GM12878 (cell line): ENCODE data around the gene SCN3B. TPM values are rescaled to one million over a fixed set of nuclear protein-coding genes. Genes with fewer than 3 reads are reported as not detected.

Experiments used
- ATAC-seq: fragments of 200-7000 bp; cut with Tn5 transposase; 3 replicates; pipeline ENCODE4 v1.9.1; 2020; ENCODE audit warnings: mild to moderate bottlenecking, moderate library complexity
- BruUV-seq: library from RNA; stranded (reverse); fragments of 400-500 nt; replicated peaks from 2 replicates; lab custom pipeline; 2021; lab: Mats Ljungman, UMichigan
- CTCF ChIA-PET: fragments of 300-600 bp; sonication (Branson Sonifier 250); formaldehyde crosslinking; extraction: SDS; loops from one replicate; lab custom pipeline; 2021; ENCODE audit warnings: inconsistent platforms; lab: Yijun Ruan, JAX
- POLR2A ChIA-PET: fragments of 350-600 bp; formaldehyde crosslinking; extraction: SDS; loops from one replicate; lab custom pipeline; 2021; ENCODE audit warnings: inconsistent platforms; lab: Charles Lee
- RAD21 ChIA-PET: fragments of 300-600 bp; sonication (Branson Sonifier 250); formaldehyde crosslinking; loops from one replicate; lab custom pipeline; 2023; ENCODE audit warnings: antibody characterized with exemption; ENCODE audit not compliant: unreplicated experiment; lab: Charles Lee
- SMC1A ChIA-PET: fragments of 300-600 bp; sonication (Branson Sonifier 250); formaldehyde crosslinking; loops from one replicate; lab custom pipeline; 2023; ENCODE audit not compliant: unreplicated experiment, uncharacterized antibody; lab: Charles Lee
- DNase-seq: peaks from one replicate; pipeline ENCODE4 v3.0.0-alpha.2; 2011; ENCODE audit warnings: low read depth, low spot score
- FAIRE-seq: peaks from 3 replicates; lab custom pipeline; 2011; peaks lifted over from hg19 to GRCh38; lab: Jason Lieb, UNC
- H2AFZ ChIP-seq: 2 replicates; pipeline ENCODE4 v1.6.0; 2011; ENCODE audit warnings: low read depth, low read length, control low read depth; ENCODE audit not compliant: control insufficient read depth
- H3K27ac ChIP-seq: 2 replicates; pipeline ENCODE4 v1.5.1; 2011; ENCODE audit warnings: control low read depth; ENCODE audit not compliant: control insufficient read depth, insufficient read depth
- H3K27me3 ChIP-seq, 2 experiments: replicated peaks in 1 of 2; 2 replicates each; pipeline versions ENCODE4 v1.6.0 to v1.6.1; 2011; ENCODE audit warnings: low read length in 1 of 2; ENCODE audit not compliant: control insufficient read depth in 2 of 2, insufficient read depth in 2 of 2
- H3K36me3 ChIP-seq, 2 experiments: 2 replicates each; pipeline ENCODE4 v1.5.1; 2011; ENCODE audit warnings: low read length in 1 of 2; ENCODE audit not compliant: control insufficient read depth in 2 of 2, insufficient read depth in 2 of 2
- H3K4me1 ChIP-seq: 2 replicates; pipeline ENCODE4 v1.6.1; 2011; ENCODE audit warnings: mild to moderate bottlenecking, low read length, moderate library complexity, mixed read lengths; ENCODE audit not compliant: control insufficient read depth, insufficient read depth
- H3K4me2 ChIP-seq: 2 replicates; pipeline ENCODE4 v1.6.0; 2011; ENCODE audit warnings: control low read depth; ENCODE audit not compliant: control insufficient read depth, insufficient read depth
- H3K4me3 ChIP-seq: fragments of 200-600 bp; sonication (generic); 2 replicates; pipeline ENCODE4 v1.5.1; 2016
- H3K79me2 ChIP-seq: 2 replicates; pipeline ENCODE4 v1.6.0; 2011; ENCODE audit warnings: low read length; ENCODE audit not compliant: control insufficient read depth, insufficient read depth
- H3K9ac ChIP-seq: 2 replicates; pipeline ENCODE4 v1.8.0; 2011; ENCODE audit warnings: low read length, control low read depth, mixed read lengths; ENCODE audit not compliant: control insufficient read depth, insufficient read depth
- H3K9me3 ChIP-seq: replicated peaks from 3 replicates; pipeline ENCODE4 v1.5.1; 2011; ENCODE audit warnings: mild to moderate bottlenecking, low read length; ENCODE audit not compliant: control insufficient read depth, insufficient read depth
- H4K20me1 ChIP-seq: 2 replicates; pipeline ENCODE4 v1.6.0; 2011; ENCODE audit not compliant: control insufficient read depth, insufficient read depth
- ATF7 ChIP-seq: fragments of 450-650 bp; IDR thresholded peaks from 2 replicates; pipeline ENCODE4 v1.6.1; 2016; ENCODE audit warnings: low read depth, mild to moderate bottlenecking
- BCL11A ChIP-seq: IDR thresholded peaks from 2 replicates; pipeline ENCODE4 v1.6.1; 2011; ENCODE audit warnings: low read depth, low read length
- BRCA1 ChIP-seq: IDR thresholded peaks from 2 replicates; pipeline ENCODE4 v1.6.1; 2011; ENCODE audit warnings: low read depth, low read length, improper control_type of control experiment
- CBX3 ChIP-seq: fragments of 200-600 bp; sonication (generic); IDR thresholded peaks from 2 replicates; pipeline ENCODE4 v1.6.1; 2016; ENCODE audit warnings: low read depth, borderline replicate concordance
- CHD2 ChIP-seq: IDR thresholded peaks from 2 replicates; pipeline ENCODE4 v1.6.1; 2011; ENCODE audit warnings: low read depth, low read length, improper control_type of control experiment, borderline replicate concordance
- ETV6 ChIP-seq, 2 experiments: fragments of 450-650 bp in 1 of 2; IDR thresholded peaks in 1 of 2; conservative IDR thresholded peaks in 1 of 2; 2 replicates each; pipeline ENCODE4 v1.6.1; 2014; ENCODE audit warnings: antibody characterized with exemption in 1 of 2, borderline replicate concordance in 1 of 2, low read depth in 1 of 2, mild to moderate bottlenecking in 1 of 2, moderate library complexity in 1 of 2
- FOXM1 ChIP-seq: IDR thresholded peaks from 2 replicates; pipeline ENCODE4 v1.6.1; 2012; ENCODE audit warnings: low read depth, mild to moderate bottlenecking, inconsistent platforms, low read length, moderate library complexity
- MEF2A ChIP-seq: IDR thresholded peaks from 2 replicates; pipeline ENCODE4 v1.6.1; 2011; ENCODE audit warnings: low read depth, mild to moderate bottlenecking, low read length, moderate library complexity; ENCODE audit not compliant: insufficient read depth
- MEF2B ChIP-seq: fragments of 450-650 bp; IDR thresholded peaks from 2 replicates; pipeline ENCODE4 v1.6.1; 2018; ENCODE audit warnings: mild to moderate bottlenecking, moderate library complexity; ENCODE audit not compliant: partially characterized antibody, poor library complexity, severe bottlenecking
- MTA2 ChIP-seq: fragments of 450-650 bp; IDR thresholded peaks from 2 replicates; pipeline ENCODE4 v1.6.1; 2016; ENCODE audit warnings: low read depth, mild to moderate bottlenecking, moderate library complexity
- NR2F1 ChIP-seq: fragments of 450-650 bp; conservative IDR thresholded peaks from 2 replicates; pipeline ENCODE4 v1.6.1; 2017; ENCODE audit warnings: mild to moderate bottlenecking
- NRF1 ChIP-seq: conservative IDR thresholded peaks from 2 replicates; pipeline ENCODE4 v1.6.1; 2011; ENCODE audit warnings: mild to moderate bottlenecking, low read depth, low read length, improper control_type of control experiment
- RAD51 ChIP-seq: fragments of 450-650 bp; IDR thresholded peaks from 2 replicates; pipeline ENCODE4 v1.6.1; 2016; ENCODE audit warnings: moderate library complexity, mild to moderate bottlenecking, inconsistent platforms
- RB1 ChIP-seq: fragments of 450-650 bp; formaldehyde crosslinking; IDR thresholded peaks from 2 replicates; pipeline ENCODE4 v1.6.1; 2017; ENCODE audit warnings: mild to moderate bottlenecking, borderline replicate concordance
- RELA ChIP-seq: fragments of 450-650 bp; IDR thresholded peaks from 2 replicates; pipeline ENCODE4 v1.8.0; 2014; ENCODE audit warnings: borderline replicate concordance; ENCODE audit not compliant: partially characterized antibody
- SMAD1 ChIP-seq: fragments of 450-650 bp; IDR thresholded peaks from 2 replicates; pipeline ENCODE4 v1.6.1; 2018; ENCODE audit warnings: mild to moderate bottlenecking, low read depth; ENCODE audit not compliant: partially characterized antibody
- SMARCA5 ChIP-seq: fragments of 450-650 bp; IDR thresholded peaks from 2 replicates; pipeline ENCODE4 v1.6.1; 2017; ENCODE audit warnings: mild to moderate bottlenecking
- SREBF1 ChIP-seq: IDR thresholded peaks from 2 replicates; pipeline ENCODE4 v1.6.1; 2012; ENCODE audit warnings: mild to moderate bottlenecking, low read length
- ZNF217 ChIP-seq: fragments of 450-650 bp; IDR thresholded peaks from 2 replicates; pipeline ENCODE4 v1.6.1; 2017; ENCODE audit warnings: antibody characterized with exemption, mild to moderate bottlenecking
- WGBS: methylation state at CpG from one replicate; pipeline ENCODE4 v1.1.6; 2016; ENCODE audit warnings: low lambda C conversion rate; ENCODE audit not compliant: insufficient replicate concordance, insufficient coverage; ENCODE audit errors: missing lambda C conversion rate; 5-methylcytosine and 5-hydroxymethylcytosine counted together
- in situ Hi-C: fragments of 300-500 bp; cut with MboI; formaldehyde crosslinking; loops from 9 replicates; pipeline ENCODE4 v1.14.3; 2018; ENCODE audit warnings: mixed read lengths
- intact Hi-C: fragments of 100-400 bp; cut with micrococcal nuclease; formaldehyde crosslinking; loops from one replicate; pipeline ENCODE4 v1.14.2; 2022; ENCODE audit not compliant: unreplicated experiment
- polyA plus RNA-seq, 11 experiments: library from polyadenylated mRNA; depleted of rRNA in 4 of 11; unstranded in 6 of 11; stranded (reverse) in 5 of 11; fragments of >200 nt; fragmentation: Nextera tagmentation in 4 of 11; fragmentation: Illumina TruSeq in 1 of 11; extraction: Ambion mirVana in 4 of 11; extraction: Trizol in 1 of 11; gene quantifications; 1 replicate in 1 of 11; 2 replicates in 10 of 11; pipeline versions ENCODE4 v1.2.1 to v1.2.3, GENCODE V29; 2011 to 2016; ENCODE audit warnings: inconsistent platforms in 2 of 11, missing spikeins in 2 of 11, low read depth in 1 of 11
- total RNA-seq, 4 experiments: library from RNA; depleted of rRNA in 3 of 4; stranded (reverse); fragments of >200 nt in 3 of 4; fragmentation: Illumina TruSeq in 1 of 4; extraction: Trizol in 1 of 4; gene quantifications; 2 replicates each; pipeline versions ENCODE4 v1.2.1 to v1.2.3, GENCODE V29; 2013 to 2021
- TF ChIP-seq, protein P1 (sequence below): IDR thresholded peaks from 2 replicates; pipeline ENCODE4 v1.6.1; 2012; ENCODE audit warnings: low read depth, low read length, improper control_type of control experiment
- TF ChIP-seq, protein P2 (sequence below): IDR thresholded peaks from 2 replicates; pipeline ENCODE4 v1.6.1; 2012; ENCODE audit warnings: low read depth, low read length, improper control_type of control experiment

The SCN3B gene
- total and polyA plus RNA-seq, 10 of the 15 experiments (the other 5 are each of a cell fraction or from before 2014, with no cell fraction given), result 0.01 to 0.12 (median 0.09) TPM; not detected in 7

DNA sequence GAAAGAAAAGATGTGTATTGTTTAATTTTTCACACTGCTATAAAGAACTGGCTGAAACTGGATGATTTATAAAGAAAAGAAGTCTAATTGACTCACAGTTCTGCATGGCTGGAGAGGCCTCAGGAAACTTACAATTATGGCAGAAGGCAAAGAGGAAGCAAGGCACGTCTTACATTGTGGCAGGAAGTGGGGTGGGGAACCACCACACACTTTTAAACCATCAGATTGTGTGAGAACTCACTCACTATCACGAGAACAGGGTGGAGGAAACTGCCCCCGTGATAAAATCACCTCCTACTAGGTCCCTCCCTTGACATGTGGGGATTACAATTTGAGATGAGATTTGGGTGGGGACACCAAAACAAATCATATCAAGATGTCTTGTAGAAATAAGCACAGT lies 5.5 kb upstream of the SCN3B start (continued):
- TF ChIP-seq ATF7, result peak; percentile 34; the same call in 1 of the 2 replicates
- TF ChIP-seq ETV6 (conservative IDR thresholded peaks at IDR 0.05 in 1 of 2, IDR thresholded peaks at IDR 0.05 in 1 of 2; ENCODE audit: borderline replicate concordance in 1 of 2, low read depth in 1 of 2), result peak in 1 of 2 experiments; percentile 68; a peak in 2 of 4 replicates

DNA sequence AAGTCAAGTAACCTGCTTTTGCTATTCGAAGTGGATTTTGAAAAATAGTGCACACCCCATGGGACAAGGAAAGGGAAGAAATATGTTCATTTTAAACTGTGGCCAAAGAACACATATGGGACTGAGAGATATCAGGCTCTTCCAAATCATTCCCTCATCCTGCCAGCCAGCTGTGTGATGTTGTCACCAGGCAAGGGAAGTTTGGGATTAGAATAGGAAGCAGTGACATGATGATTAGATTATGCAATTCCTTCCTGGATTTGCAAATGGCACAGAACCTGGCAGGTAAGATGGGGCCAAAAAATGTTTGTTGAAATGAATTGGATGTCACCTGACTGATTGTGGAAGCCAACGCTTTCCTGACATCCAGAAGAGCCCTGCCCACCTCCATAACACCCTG lies 4.9 kb upstream of the SCN3B start:
- Histone ChIP-seq H3K9me3 (peaks cover 9% of the 10 kb centered on the region; the same call in 2 of the 3 replicates), H3K9ac (no peak overlapping the region), H3K4me2 (no peak overlapping the region), H3K27me3 (peaks cover 3% of the 10 kb centered on the region in 2 experiments; a peak in 3 of 4 replicates), H4K20me1 (no peaks in the 10 kb centered on the region), H3K4me1 (peaks cover 6% of the 10 kb centered on the region; the same call in 1 of the 2 replicates), H3K4me3 (no peak overlapping the region), H3K27ac (no peak overlapping the region), H2AFZ (no peak overlapping the region), H3K79me2 (no peaks in the 10 kb centered on the region), H3K36me3 (no peaks in the 10 kb centered on the region)
- ChIA-PET POLR2A (interaction anchor here (0.5 kb wide), 2 partner anchors 15 to 56 kb away, joined by 3 to 7 read pairs; no protein-coding TSS in a partner anchor), RAD21 (interaction anchor here (1.3 kb wide), 1 partner anchor 45 kb away, joined by 3 read pairs; no protein-coding TSS in a partner anchor), SMC1A (no interaction called here), CTCF (interaction anchor here (1.1 kb wide), 1 partner anchor 19 kb away, joined by 3 read pairs; no protein-coding TSS in a partner anchor)
- TF ChIP-seq MEF2B (no peak), BCL11A (no peak), RELA (no peak), RAD51 (no peak), MTA2 (no peak), MEF2A (no peak), BRCA1 (no peak), CHD2 (no peak), NR2F1 (no peak), FOXM1 (no peak), ZNF217 (no peak), SREBF1 (no peak), CBX3 (no peak), SMAD1 (no peak), SMARCA5 (no peak), RB1 (no peak), NRF1 (no peak)
- TF ChIP-seq, protein P1, sequence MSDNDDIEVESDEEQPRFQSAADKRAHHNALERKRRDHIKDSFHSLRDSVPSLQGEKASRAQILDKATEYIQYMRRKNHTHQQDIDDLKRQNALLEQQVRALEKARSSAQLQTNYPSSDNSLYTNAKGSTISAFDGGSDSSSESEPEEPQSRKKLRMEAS, result no peak
- TF ChIP-seq, protein P2, sequence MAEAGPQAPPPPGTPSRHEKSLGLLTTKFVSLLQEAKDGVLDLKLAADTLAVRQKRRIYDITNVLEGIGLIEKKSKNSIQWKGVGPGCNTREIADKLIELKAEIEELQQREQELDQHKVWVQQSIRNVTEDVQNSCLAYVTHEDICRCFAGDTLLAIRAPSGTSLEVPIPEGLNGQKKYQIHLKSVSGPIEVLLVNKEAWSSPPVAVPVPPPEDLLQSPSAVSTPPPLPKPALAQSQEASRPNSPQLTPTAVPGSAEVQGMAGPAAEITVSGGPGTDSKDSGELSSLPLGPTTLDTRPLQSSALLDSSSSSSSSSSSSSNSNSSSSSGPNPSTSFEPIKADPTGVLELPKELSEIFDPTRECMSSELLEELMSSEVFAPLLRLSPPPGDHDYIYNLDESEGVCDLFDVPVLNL, result no peak
- no peak for ATAC-seq
- WGBS, result 5% methylated on average over 2 of the region's 2 CpGs
- intact Hi-C loops, result no loop called here
- in situ Hi-C loops, result no loop called here
- DNase-seq, result no peak
- no TSS peak for BruUV-seq
- no peak for FAIRE-seq
